Inferior parietal cortex (tissue), 1 donor: ENCODE data around the gene CHRNA4.

Experiments used
- DNase-seq: peaks from one replicate; pipeline ENCODE4 v3.0.0-alpha.2; 2016; ENCODE audit errors: extremely low spot score

The CHRNA4 gene

GRCh38 chr20:63320616-63321147 lies 40.5 kb downstream of the CHRNA4 start:
- no peak for DNase-seq

DNA sequence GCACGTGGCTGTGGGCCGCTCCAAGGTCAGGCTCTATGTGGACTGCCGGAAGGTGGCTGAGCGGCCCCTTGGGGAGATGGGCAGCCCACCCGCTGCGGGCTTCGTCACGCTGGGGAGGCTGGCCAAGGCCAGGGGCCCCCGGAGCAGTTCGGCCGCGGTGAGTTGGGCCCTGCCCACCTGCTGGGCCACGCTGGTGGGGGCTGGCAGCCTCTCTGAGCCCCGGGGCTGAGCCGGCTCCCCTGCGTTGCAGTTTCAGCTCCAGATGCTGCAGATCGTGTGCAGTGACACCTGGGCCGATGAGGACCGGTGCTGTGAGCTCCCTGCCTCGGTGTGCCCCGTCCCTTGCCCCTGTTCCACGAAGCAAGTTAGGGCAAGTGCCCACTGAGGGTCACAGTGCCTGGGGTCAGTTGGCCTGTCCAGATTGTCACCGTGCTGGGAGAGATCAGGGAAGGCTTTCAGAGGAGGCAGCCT lies 41.1 kb downstream of the CHRNA4 start:
- DNase-seq = no peak

DNA sequence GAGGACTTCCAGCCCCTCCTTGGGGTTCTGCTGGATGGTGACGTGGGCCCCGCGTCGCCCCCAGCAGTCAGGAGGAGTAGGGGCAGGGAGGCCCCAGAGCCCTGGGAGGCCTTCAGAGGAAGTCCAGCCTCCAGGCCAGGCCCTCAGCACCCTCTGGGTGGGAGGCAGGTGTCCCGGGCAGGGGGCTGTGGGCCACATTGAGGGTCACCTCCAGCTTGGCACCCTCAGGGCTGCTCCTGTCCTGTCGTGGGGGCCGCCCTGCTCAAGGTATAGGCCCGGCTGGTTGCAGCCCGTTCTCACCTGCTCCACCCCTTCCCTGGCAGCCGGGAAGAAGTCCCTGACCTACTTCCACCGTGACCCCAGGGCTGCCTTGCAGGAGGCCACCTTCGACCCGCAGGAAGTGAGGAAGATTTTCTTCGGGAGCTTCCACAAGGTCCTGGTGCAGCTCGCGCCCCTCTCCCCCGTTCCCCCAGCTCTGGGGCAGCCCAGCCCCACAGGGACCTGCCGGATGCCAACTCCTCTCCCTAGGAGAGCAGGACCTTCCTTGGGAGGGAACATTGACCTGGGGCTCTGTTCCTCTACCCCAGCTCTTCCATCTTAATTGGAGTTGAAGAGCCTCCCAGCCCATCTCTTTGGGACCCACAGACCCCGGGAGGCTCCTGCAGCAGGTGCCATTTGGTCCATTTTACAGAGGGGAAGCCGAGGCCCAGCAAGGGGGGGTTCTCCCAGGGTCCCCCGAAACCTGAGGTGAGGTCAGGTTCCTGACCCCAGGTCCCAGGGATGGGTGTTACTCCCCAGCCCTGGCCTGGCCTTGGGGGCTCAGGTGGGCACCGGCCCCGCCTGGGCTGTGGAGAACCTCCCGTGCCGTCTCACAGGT lies 41.7 kb downstream of the CHRNA4 start:
- no peak for DNase-seq

DNA sequence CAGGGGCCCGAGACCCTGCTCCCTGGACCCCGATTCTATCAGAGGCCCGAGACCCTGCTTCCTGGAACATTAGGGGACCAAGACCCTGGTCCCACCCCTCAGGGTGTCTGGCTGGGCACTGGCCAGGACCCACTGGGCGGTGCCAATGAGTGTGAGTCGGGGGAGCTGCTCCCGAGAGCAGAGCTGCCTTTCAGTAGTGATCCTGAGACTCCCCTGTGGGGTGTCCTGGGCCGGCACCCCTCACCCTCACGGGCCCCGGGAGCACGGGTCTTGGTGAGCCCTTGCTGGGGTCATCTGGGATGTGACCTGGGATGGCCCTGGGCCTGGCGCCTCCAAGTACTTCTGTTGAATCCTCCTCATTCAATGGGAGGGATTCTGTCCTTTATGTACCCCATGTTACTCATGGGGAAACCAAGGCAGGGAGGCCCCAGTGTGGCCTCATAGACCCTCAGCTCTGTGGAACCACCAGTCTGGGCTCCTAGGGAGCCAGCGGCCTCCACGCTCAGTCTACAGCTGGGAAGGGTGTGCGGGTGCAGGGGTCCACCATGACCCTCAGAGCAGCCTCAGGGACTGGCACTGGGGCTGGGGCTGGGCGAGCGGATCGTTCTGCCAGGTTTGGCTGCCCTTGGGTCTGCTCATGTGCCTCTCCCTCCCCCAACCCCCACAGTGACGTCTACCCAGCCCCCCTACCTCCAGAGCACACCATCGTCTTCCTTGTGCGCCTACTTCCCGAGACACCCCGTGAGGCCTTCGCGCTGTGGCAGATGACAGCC lies 42.6 kb downstream of the CHRNA4 start:
- DNase-seq = no peak

GRCh38 chr20:63317601-63318291 lies 43.4 kb downstream of the CHRNA4 start:
- DNase-seq = no peak

- DNase-seq = no peak
Observed at GRCh38 chr20:63317061-63317460, 44.1 kb downstream of the CHRNA4 start.

GRCh38 chr20:63316502-63316921 lies 44.6 kb downstream of the CHRNA4 start:
- DNase-seq = no peak

DNA sequence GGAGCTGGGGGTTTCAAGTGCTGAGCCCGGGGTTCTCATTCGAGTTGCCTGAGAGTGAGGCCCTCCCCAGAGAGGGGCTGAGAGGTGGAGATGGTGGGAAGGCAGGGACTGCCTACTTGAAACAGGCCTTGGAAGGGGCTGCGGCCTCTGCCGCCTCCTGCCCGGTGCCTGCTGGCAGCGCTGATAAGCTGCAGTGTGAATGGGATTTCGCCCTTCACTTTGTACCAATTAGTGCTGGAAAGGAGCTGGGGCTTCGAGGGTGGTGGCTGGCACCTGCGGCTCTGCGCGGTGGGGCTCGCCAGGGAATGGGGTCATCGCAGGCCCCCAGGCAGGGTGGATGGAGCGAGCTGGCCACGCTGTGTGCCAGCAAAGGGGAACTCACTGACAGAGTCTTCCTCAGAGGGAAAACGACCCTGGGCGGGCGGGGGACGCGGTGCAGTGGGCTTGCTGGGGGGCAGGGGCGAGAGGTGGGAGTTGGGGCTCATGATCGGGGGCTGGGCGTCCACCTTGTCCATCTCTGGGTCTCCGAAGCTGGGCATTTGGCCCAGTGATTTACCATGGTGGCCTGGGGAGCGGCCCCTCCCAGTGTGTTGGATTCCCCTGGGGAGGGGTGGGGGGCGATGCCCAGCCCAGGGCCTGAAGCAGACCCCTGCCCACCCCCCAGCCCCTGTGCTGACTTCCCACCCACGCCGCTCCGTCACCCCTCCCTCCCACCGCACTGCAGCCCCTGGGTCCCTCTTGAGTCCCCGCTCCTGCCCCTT lies 45.2 kb downstream of the CHRNA4 start:
- DNase-seq = no peak

DNA sequence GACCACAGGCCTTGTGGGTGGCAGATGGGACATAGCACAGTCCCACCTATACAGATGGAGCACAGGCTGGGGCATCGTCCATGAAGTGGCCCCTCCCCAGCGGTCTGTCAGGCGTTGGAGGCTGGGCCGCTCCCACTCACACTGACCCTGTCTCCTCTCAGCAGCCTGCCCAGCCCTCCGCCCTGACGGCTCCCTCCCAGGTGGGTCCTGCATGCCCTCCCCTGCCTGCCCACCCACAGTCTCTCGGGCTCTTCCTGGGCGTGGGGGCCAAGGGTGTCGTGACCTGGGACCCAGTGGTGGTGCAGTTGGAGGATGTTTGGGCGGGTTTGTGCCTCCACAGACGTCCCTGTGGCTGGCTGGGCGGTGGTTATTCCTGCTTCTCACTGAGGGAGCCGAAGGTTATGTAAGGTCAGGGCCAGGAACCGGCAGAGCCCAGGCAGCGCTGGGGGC lies 45.9 kb downstream of the CHRNA4 start:
- no peak for DNase-seq

GRCh38 chr20:63314566-63315239 lies 46.4 kb downstream of the CHRNA4 start:
- DNase-seq = no peak

- DNase-seq = no peak
Observed at GRCh38 chr20:63314015-63314471, 47.1 kb downstream of the CHRNA4 start.

GRCh38 chr20:63313349-63314014 lies 47.7 kb downstream of the CHRNA4 start:
- DNase-seq = no peak

GRCh38 chr20:63312690-63313348 lies 48.3 kb downstream of the CHRNA4 start:
- no peak for DNase-seq

- no peak for DNase-seq
Observed at GRCh38 chr20:63312273-63312672, 48.9 kb downstream of the CHRNA4 start.

DNA sequence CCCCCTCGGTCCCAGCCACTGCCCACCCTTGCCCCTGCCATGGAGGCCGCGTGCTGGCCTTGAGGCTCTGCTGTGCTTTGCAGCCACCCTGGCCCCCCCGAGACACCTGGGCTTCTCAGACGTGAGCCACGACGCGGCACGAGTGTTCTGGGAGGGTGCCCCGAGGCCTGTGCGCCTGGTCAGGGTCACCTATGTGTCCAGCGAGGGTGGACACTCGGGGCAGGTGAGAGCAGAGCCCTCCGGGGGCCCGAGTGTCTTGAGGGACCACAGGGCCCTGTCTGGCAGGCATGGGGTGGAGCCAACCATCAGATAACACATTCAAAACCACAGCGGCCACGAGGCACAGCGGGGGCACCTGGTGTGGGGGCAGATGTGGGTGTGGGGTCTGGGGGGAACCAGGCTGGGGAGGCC lies 49.3 kb downstream of the CHRNA4 start:
- no peak for DNase-seq

- no peak for DNase-seq
Observed at GRCh38 chr20:63311186-63311832, 49.8 kb downstream of the CHRNA4 start.

GRCh38 chr20:63310265-63310991 lies 50.7 kb downstream of the CHRNA4 start:
- no peak for DNase-seq
